ENCODE data around the gene SCAF4.

- TF ChIP-seq CTCF (IDR thresholded peaks at IDR 0.05), result no peak
- no peak for TF ChIP-seq POLR2A (IDR thresholded peaks at IDR 0.05)
Measured at GRCh38 chr21:31768710-31769109, 36.8 kb upstream of the SCAF4 start.
